Loucy (cell line): ENCODE measurements around the gene GMIP.

Source experiments
- EZH2phosphoT487 ChIP-seq: fragments of 200-600 bp; IDR thresholded peaks from 2 replicates; pipeline ENCODE4 v1.6.1; 2018; ENCODE audit warnings: antibody characterized with exemption, mild to moderate bottlenecking, moderate library complexity, borderline replicate concordance
- TF ChIP-seq, protein P1 (sequence below): fragments of 200-600 bp; sonication (generic); conservative IDR thresholded peaks from 2 replicates; pipeline ENCODE4 v1.5.1; 2014; ENCODE audit warnings: mild to moderate bottlenecking, antibody characterized with exemption, low read length

DNA sequence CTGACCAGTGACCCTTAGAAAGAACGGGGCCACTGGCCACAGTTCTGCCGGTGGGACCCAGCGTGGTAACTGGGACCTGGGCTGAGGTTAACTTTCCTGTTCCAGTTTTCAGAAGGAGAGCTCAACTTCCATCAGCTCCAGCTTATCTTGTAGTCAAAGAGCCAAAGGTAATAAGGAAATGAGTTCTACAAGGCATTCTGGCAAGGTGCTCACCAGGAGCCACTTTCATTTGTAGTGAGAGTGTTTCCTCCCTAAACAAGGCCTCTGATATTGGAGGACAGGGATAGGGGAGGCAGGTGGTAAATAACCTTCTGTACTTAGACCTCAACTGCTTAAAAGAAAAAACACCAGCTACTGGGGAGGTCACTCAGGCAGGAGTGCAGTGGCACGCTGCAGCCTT, 63.0 kb downstream of the GMIP start:
- TF ChIP-seq, protein P1, sequence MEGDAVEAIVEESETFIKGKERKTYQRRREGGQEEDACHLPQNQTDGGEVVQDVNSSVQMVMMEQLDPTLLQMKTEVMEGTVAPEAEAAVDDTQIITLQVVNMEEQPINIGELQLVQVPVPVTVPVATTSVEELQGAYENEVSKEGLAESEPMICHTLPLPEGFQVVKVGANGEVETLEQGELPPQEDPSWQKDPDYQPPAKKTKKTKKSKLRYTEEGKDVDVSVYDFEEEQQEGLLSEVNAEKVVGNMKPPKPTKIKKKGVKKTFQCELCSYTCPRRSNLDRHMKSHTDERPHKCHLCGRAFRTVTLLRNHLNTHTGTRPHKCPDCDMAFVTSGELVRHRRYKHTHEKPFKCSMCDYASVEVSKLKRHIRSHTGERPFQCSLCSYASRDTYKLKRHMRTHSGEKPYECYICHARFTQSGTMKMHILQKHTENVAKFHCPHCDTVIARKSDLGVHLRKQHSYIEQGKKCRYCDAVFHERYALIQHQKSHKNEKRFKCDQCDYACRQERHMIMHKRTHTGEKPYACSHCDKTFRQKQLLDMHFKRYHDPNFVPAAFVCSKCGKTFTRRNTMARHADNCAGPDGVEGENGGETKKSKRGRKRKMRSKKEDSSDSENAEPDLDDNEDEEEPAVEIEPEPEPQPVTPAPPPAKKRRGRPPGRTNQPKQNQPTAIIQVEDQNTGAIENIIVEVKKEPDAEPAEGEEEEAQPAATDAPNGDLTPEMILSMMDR = no peak
- no peak for TF ChIP-seq EZH2phosphoT487
